H9 (cell line): Measurements from ENCODE around the gene RAPGEF6. TPM values are rescaled to one million over a fixed set of nuclear protein-coding genes. Genes with fewer than 3 reads are reported as not detected.

Source experiments
- DNase-seq: peaks from one replicate; pipeline ENCODE4 v3.0.0-alpha.2; 2017
- H2AFZ ChIP-seq: one replicate; pipeline ENCODE4 v1.6.1; 2013; ENCODE audit warnings: mild to moderate bottlenecking, low read length, control low read depth, moderate library complexity
- H2AK5ac ChIP-seq: 2 replicates; pipeline ENCODE4 v1.6.1; 2013; ENCODE audit warnings: low read length, control low read depth, mixed read lengths; ENCODE audit not compliant: insufficient read length
- H2BK120ac ChIP-seq: one replicate; pipeline ENCODE4 v1.6.1; 2013; ENCODE audit warnings: low read depth, mild to moderate bottlenecking, low read length, control low read depth, inconsistent platforms; ENCODE audit not compliant: poor library complexity, severe bottlenecking
- H2BK12ac ChIP-seq: 2 replicates; pipeline ENCODE4 v1.6.1; 2013; ENCODE audit warnings: low read length, control low read depth, mixed read lengths, low read depth; ENCODE audit not compliant: insufficient read length
- H2BK15ac ChIP-seq: 2 replicates; pipeline ENCODE4 v1.6.1; 2013; ENCODE audit warnings: low read depth, low read length, control low read depth
- H2BK20ac ChIP-seq: one replicate; pipeline ENCODE4 v1.6.1; 2013; ENCODE audit warnings: low read depth, mild to moderate bottlenecking, low read length, control low read depth, inconsistent platforms; ENCODE audit not compliant: poor library complexity, severe bottlenecking
- H2BK5ac ChIP-seq: 2 replicates; pipeline ENCODE4 v1.6.1; 2013; ENCODE audit warnings: low read length, control low read depth, mixed read lengths; ENCODE audit not compliant: insufficient read length
- H3K14ac ChIP-seq: 2 replicates; pipeline ENCODE4 v1.6.1; 2013; ENCODE audit warnings: low read length, control low read depth; ENCODE audit not compliant: insufficient read depth
- H3K18ac ChIP-seq: 2 replicates; pipeline ENCODE4 v1.6.1; 2013; ENCODE audit warnings: low read depth, mild to moderate bottlenecking, mixed read lengths, low read length, control low read depth; ENCODE audit not compliant: insufficient read length
- H3K23ac ChIP-seq: 2 replicates; pipeline ENCODE4 v1.6.1; 2013; ENCODE audit warnings: low read length, control low read depth, mixed read lengths, low read depth; ENCODE audit not compliant: insufficient read length
- H3K23me2 ChIP-seq: 2 replicates; pipeline ENCODE4 v1.6.1; 2013; ENCODE audit warnings: low read depth, mild to moderate bottlenecking, mixed read lengths, low read length, control low read depth; ENCODE audit not compliant: insufficient read length, poor library complexity, severe bottlenecking
- H3K27ac ChIP-seq: 2 replicates; pipeline ENCODE4 v1.5.1; 2013; ENCODE audit warnings: low read length, control low read depth, mixed read lengths, low read depth; ENCODE audit not compliant: insufficient read length
- H3K27me3 ChIP-seq: 2 replicates; pipeline ENCODE4 v1.6.1; 2013; ENCODE audit warnings: low read length, control low read depth, inconsistent platforms; ENCODE audit not compliant: insufficient read depth
- H3K4ac ChIP-seq: 2 replicates; pipeline ENCODE4 v1.6.1; 2013; ENCODE audit warnings: low read depth, mild to moderate bottlenecking, control low read depth, inconsistent platforms, low read length, moderate library complexity
- H3K4me1 ChIP-seq: 2 replicates; pipeline ENCODE4 v1.6.1; 2013; ENCODE audit warnings: low read length, control low read depth, inconsistent platforms; ENCODE audit not compliant: insufficient read depth
- H3K4me2 ChIP-seq: 2 replicates; pipeline ENCODE4 v1.6.1; 2013; ENCODE audit warnings: low read length, control low read depth, mixed read lengths; ENCODE audit not compliant: insufficient read length, insufficient read depth
- H3K56ac ChIP-seq: 2 replicates; pipeline ENCODE4 v1.6.1; 2013; ENCODE audit warnings: low read depth, mild to moderate bottlenecking, mixed read lengths, low read length, control low read depth; ENCODE audit not compliant: insufficient read length
- H3K79me1 ChIP-seq: 2 replicates; pipeline ENCODE4 v1.6.1; 2013; ENCODE audit warnings: low read depth, mild to moderate bottlenecking, moderate library complexity, low read length, control low read depth, inconsistent platforms; ENCODE audit not compliant: insufficient read depth, poor library complexity, severe bottlenecking
- H3K79me2 ChIP-seq: 2 replicates; pipeline ENCODE4 v1.6.1; 2013; ENCODE audit warnings: low read length, control low read depth, inconsistent platforms; ENCODE audit not compliant: insufficient read depth
- H3K9ac ChIP-seq: 2 replicates; pipeline ENCODE4 v1.6.1; 2013; ENCODE audit warnings: low read length, control low read depth, mixed read lengths; ENCODE audit not compliant: insufficient read length; ENCODE audit errors: extremely low read depth
- H3K9me3 ChIP-seq: one replicate; pipeline ENCODE4 v1.6.1; 2013; ENCODE audit warnings: low read depth, low read length, inconsistent platforms; ENCODE audit not compliant: control insufficient read depth
- H3T11ph ChIP-seq: one replicate; pipeline ENCODE4 v1.6.1; 2013; ENCODE audit warnings: mild to moderate bottlenecking, low read length, control low read depth, inconsistent platforms
- H4K20me1 ChIP-seq: one replicate; pipeline ENCODE4 v1.6.1; 2013; ENCODE audit not compliant: control insufficient read depth, insufficient read length, insufficient read depth
- H4K5ac ChIP-seq: 2 replicates; pipeline ENCODE4 v1.6.1; 2013; ENCODE audit warnings: low read depth, mild to moderate bottlenecking, mixed read lengths, low read length, control low read depth; ENCODE audit not compliant: insufficient read length
- H4K8ac ChIP-seq: replicated peaks from 2 replicates; pipeline ENCODE4 v1.6.1; 2013; ENCODE audit warnings: low read length, control low read depth, mixed read lengths, low read depth; ENCODE audit not compliant: insufficient read length
- H4K91ac ChIP-seq: 2 replicates; pipeline ENCODE4 v1.6.1; 2013; ENCODE audit warnings: low read depth, mild to moderate bottlenecking, moderate library complexity, mixed read lengths, low read length, control low read depth; ENCODE audit not compliant: insufficient read length
- H3K27ac Mint-ChIP-seq, 3 experiments: 2 replicates in 2 of 3; 3 replicates in 1 of 3; pipeline ENCODE4 v1.8.0; 2020 to 2021; ENCODE audit warnings: mixed read lengths in 3 of 3, mild to moderate bottlenecking in 1 of 3, moderate library complexity in 1 of 3
- H3K27me3 Mint-ChIP-seq: 2 replicates; pipeline ENCODE4 v1.8.0; 2021; ENCODE audit warnings: low read depth, mild to moderate bottlenecking, moderate library complexity, mixed read lengths
- H3K36me3 Mint-ChIP-seq, 3 experiments: 2 replicates in 2 of 3; 3 replicates in 1 of 3; pipeline ENCODE4 v1.8.0; 2020 to 2021; ENCODE audit warnings: low read depth in 3 of 3, mixed read lengths in 3 of 3; ENCODE audit not compliant: insufficient read depth in 1 of 3
- H3K4me1 Mint-ChIP-seq, 2 experiments: 2 replicates each; pipeline ENCODE4 v1.8.0; 2020; ENCODE audit warnings: mixed read lengths in 2 of 2
- H3K4me3 Mint-ChIP-seq, 2 experiments: 2 replicates in 1 of 2; 3 replicates in 1 of 2; pipeline ENCODE4 v1.8.0; 2020 to 2021; ENCODE audit warnings: mild to moderate bottlenecking in 2 of 2, mixed read lengths in 2 of 2, moderate library complexity in 1 of 2
- H3K9me3 Mint-ChIP-seq, 2 experiments: 2 replicates in 1 of 2; 3 replicates in 1 of 2; pipeline ENCODE4 v1.8.0; 2020; ENCODE audit warnings: mild to moderate bottlenecking in 2 of 2, mixed read lengths in 2 of 2, moderate library complexity in 1 of 2
- CTCF ChIP-seq: fragments of 200-600 bp; sonication (generic); conservative IDR thresholded peaks from 3 replicates; pipeline ENCODE4 v1.8.0; 2021; ENCODE audit warnings: antibody characterized with exemption, mild to moderate bottlenecking
- WGBS: extraction: QIAGEN DNeasy Blood & Tissue Kit; methylation state at CpG from one replicate; pipeline ENCODE4 v1.1.7; 2013; ENCODE audit warnings: missing lambda C conversion rate, low lambda C conversion rate, mixed read lengths; ENCODE audit not compliant: insufficient read length; ENCODE audit errors: extremely low coverage; 5-methylcytosine and 5-hydroxymethylcytosine counted together
- total RNA-seq: library from RNA; stranded (reverse); gene quantifications from 2 replicates; pipeline ENCODE4 v1.2.1, GENCODE V29; 2021

Gene RAPGEF6
- total RNA-seq, 1 experiment from 2014 or later = 19.7 TPM

- H3K9ac ChIP-seq = no peak overlapping the region
- H3T11ph ChIP-seq = no peak overlapping the region
- no peak overlapping the region for H2BK12ac ChIP-seq
- no peak overlapping the region for H3K4me2 ChIP-seq
- no peaks in the 10 kb centered on the region for H3K23me2 ChIP-seq
- no peak overlapping the region for H2BK15ac ChIP-seq
- H3K36me3 Mint-ChIP-seq = peaks cover 8 to 24% (median 16%) of the 10 kb centered on the region in 3 experiments
- no peaks in the 10 kb centered on the region; a peak in 1 of 5 replicates for H3K9me3 Mint-ChIP-seq
- no peaks in the 10 kb centered on the region for H3K9me3 ChIP-seq
- no peak overlapping the region for H4K91ac ChIP-seq
- no peak overlapping the region for H4K5ac ChIP-seq
- no peaks in the 10 kb centered on the region for H3K79me2 ChIP-seq
- H2AFZ ChIP-seq = no peak overlapping the region
- no peak overlapping the region for H4K8ac ChIP-seq
- no peak overlapping the region for H3K56ac ChIP-seq
- no peak overlapping the region for H2BK20ac ChIP-seq
- no peak overlapping the region for H3K27ac ChIP-seq
- H3K23ac ChIP-seq = no peak overlapping the region
- H3K4ac ChIP-seq = no peak overlapping the region
- H2AK5ac ChIP-seq = no peak overlapping the region
- H3K27me3 Mint-ChIP-seq = no peaks in the 10 kb centered on the region
- no peak overlapping the region for H2BK120ac ChIP-seq
- H3K4me1 ChIP-seq = no peaks in the 10 kb centered on the region
- no peak overlapping the region for H3K27ac Mint-ChIP-seq
- no peaks in the 10 kb centered on the region for H3K79me1 ChIP-seq
- H4K20me1 ChIP-seq = no peaks in the 10 kb centered on the region
- no peak overlapping the region for H3K18ac ChIP-seq
- no peak for DNase-seq
- WGBS = no CpG with 5 or more reads among the region's 2 CpGs
- no peaks in the 10 kb centered on the region for H3K4me1 Mint-ChIP-seq
- no peak for TF ChIP-seq CTCF
- no peak overlapping the region for H3K4me3 Mint-ChIP-seq
- H3K27me3 ChIP-seq = no peaks in the 10 kb centered on the region
- H2BK5ac ChIP-seq = no peak overlapping the region
- no peak overlapping the region for H3K14ac ChIP-seq
Measured at GRCh38 chr5:131654309-131654708, 19.3 kb upstream of the RAPGEF6 start.
